Thyroid gland (tissue), 4 donors: ENCODE measurements around the gene MLNR.
A peak's percentile ranks its signal among the peaks of the same experiment; 100 is the strongest.

Experiments
- CTCF ChIP-seq, 6 experiments: fragments of 200-600 bp in 3 of 6; fragments of 450-650 bp in 3 of 6; sonication (generic) in 3 of 6; IDR thresholded peaks; one replicate each; pipeline ENCODE4 v1.5.1; 2016 to 2019; ENCODE audit warnings: antibody characterized with exemption in 6 of 6, mild to moderate bottlenecking in 2 of 6, inconsistent platforms in 1 of 6, moderate library complexity in 1 of 6
- POLR2A ChIP-seq, 2 donors: fragments of 450-650 bp; IDR thresholded peaks; one replicate each; pipeline ENCODE4 v1.6.1; 2017; ENCODE audit warnings: antibody characterized with exemption in 2 of 2, mild to moderate bottlenecking in 2 of 2, moderate library complexity in 1 of 2

- peak in 5 of 6 experiments; percentile 10 to 43 (median 39) for TF ChIP-seq CTCF (IDR thresholded peaks at IDR 0.05)
- no peak for TF ChIP-seq POLR2A (IDR thresholded peaks at IDR 0.05)
These were observed 19.9 kb downstream of the MLNR start for GRCh38 chr13:49240017-49240416.
